ENCODE data around the gene TCF3.
A peak's percentile ranks its signal among the peaks of the same experiment; 100 is the strongest.

TCF3 gene

DNA sequence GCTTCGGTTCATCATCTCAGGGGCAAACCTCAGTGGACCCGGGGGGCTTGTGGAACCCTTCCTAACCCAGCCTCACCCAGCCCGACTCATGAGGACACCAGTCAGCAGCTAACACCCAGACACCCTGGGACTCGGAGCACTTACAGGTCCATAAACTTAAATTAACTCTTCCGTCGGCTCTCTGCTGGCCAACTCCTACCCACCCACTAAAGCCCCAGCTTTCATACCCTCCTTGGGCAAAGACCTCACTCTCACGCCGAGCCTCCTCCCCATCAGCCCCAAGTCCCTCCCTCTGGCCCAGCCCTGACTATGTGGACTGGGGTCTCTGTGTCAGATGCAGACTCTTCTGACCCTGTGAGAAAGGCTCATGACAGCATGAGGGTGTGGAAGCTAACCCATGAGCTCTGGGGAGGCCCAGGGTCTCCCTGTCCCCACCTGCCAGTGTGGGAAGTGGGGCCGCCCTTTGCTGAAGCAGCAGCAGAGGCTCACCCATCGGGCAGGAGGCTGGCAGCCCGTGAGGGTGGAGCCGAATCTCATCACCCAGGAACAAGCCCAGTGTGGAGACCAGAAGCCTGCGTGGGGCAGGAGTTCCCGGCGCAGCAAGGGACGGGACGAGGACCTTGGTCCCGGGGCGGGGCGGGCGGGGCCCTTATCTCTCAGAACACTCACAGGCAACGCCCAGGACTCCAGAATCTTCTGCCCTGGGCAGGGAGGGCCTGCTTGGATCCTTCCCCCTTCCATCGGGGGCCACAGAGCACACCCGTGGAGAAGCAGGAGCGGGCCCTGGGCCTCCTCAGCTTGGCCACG is 19.8 kb downstream of the TCF3 start:
- no peak for DNase-seq (ENCODE audit: extremely low read depth in 1 of 2, low read depth in 1 of 2)

GRCh38 chr19:1631557-1632100 is 20.8 kb downstream of the TCF3 start:
- DNase-seq (ENCODE audit: extremely low read depth in 1 of 2, low read depth in 1 of 2) = no peak

DNA sequence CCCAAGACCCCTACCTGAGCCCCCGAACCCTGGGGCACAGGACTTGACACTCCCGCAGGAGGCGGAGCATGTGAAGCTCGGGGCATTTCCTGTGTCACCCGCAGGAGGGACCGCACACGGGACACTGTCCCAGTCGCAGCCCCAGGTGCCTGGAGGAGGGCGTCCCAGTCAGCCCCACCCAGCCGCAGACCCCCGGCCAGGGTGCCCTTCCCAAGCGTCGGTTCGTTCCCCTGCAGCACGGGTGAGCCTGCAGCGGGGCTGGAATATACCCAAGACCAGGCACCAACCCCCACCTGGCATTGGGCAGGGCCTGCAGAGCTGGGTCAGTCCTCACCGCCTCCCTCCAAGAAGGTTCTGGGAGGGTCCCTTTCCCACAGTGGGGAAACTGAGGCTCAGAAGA is 21.6 kb downstream of the TCF3 start:
- DNase-seq (ENCODE audit: extremely low read depth in 1 of 2, low read depth in 1 of 2) = no peak

- DNase-seq (ENCODE audit: extremely low read depth in 1 of 2, low read depth in 1 of 2) = no peak
These were observed 22.4 kb downstream of the TCF3 start for GRCh38 chr19:1630012-1630411.

DNA sequence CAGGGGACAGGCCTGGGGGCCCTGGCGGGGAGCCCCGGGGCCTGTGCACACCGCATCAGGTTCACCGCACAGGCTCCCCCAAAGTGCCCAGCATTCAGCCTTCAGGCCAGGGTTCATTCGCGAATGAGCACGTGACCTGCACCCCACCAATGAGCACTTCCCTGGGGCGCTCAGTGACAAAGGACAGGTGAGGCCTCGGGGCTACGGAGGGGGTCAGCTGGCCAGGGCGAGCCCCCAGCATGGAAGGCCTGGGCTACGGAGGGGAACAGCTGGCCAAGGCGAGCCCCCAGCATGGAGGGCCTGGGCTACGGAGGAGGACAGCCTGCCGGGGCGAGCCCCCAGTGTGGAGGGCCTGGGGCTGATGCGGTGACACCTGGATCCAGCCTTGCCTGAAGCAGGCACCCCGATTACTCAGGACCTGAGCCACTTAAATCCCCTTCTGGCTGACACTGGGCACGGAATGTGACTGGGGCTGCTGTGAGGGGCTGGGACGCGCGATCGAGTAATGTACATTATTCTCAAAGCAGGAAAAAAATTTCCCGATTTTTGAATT is 23.1 kb downstream of the TCF3 start:
- DNase-seq (ENCODE audit: extremely low read depth in 1 of 2, low read depth in 1 of 2) = no peak

- DNase-seq (ENCODE audit: extremely low read depth in 1 of 2, low read depth in 1 of 2) = no peak
These were observed 25.2 kb downstream of the TCF3 start for GRCh38 chr19:1627194-1627593.

DNA sequence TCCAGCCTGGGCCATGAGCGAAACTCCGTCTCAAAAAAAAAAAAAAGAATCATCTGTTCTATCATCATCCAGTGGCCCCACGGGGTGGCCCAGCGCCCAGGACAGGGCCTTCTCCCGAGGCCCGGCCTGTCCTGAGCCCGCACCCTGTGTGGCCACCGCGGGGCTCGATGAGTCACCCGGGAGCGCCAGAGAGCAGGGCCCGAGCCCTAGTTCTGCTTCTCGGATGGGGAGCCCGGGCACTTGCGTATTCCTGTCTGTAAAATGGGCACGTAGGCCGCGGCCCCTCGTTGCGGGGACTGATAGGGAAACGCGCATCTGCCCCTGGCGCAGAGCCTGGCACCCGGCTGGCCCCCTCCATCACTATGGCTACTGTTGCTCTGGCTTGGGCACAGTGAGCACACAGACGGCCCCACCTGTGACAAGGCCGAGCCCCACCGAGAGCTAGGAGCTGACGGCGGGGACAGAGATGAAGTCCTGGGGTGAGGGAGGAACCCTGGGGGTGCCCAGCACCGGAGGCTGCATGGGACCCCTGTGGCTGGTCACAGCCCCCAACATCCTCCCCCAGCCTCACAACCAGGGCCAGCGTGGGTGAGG is 25.9 kb downstream of the TCF3 start:
- DNase-seq (ENCODE audit: extremely low read depth in 1 of 2, low read depth in 1 of 2) = no peak

DNA sequence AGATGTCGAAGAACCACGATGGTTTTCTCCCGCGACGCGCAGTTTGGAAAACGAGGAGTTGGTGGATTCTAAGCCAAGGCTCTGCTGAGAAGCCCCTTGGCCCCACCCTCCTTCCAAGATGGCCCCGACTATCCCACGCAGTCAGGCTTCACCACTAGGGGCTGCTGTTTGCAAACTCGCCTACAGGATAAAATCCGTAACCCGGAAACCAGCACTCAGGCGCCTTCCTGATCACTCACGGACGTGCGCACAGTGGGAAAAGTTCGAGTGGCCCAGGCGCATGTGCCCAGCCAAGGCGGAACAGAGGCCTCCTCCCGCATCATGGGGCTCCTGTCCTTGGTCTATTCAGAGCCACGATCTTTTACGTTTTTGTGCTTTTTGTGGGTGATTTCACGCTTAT is 28.0 kb downstream of the TCF3 start:
- DNase-seq (ENCODE audit: extremely low read depth in 1 of 2, low read depth in 1 of 2) = peak; percentile 20 to 35

- no peak for DNase-seq (ENCODE audit: extremely low read depth in 1 of 2, low read depth in 1 of 2)
These were observed 29.9 kb downstream of the TCF3 start for GRCh38 chr19:1622541-1622940.

DNA sequence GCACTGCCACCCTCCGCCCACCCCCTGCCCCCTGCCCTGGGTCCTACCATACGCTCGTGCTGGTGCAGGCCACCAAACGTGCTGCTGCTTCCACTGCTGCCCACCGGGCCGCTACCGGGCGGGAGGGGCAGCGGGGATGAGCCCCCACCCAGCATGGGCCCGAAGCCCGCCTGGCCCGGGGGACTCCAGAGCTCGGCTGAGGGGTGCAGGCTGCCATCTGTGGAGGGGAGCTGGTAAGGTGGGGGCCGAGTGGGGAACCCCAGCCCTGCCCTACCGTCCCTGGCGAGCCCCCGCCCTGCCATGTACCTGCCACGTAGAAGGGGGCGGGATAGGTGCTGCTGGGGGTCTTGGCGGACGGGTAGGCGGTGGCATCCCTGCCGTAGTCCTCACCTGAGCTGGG is 30.4 kb downstream of the TCF3 start:
- no peak for DNase-seq (ENCODE audit: extremely low read depth in 1 of 2, low read depth in 1 of 2)

GRCh38 chr19:1621574-1621973 is 30.8 kb downstream of the TCF3 start:
- no peak for DNase-seq (ENCODE audit: extremely low read depth in 1 of 2, low read depth in 1 of 2)

DNA sequence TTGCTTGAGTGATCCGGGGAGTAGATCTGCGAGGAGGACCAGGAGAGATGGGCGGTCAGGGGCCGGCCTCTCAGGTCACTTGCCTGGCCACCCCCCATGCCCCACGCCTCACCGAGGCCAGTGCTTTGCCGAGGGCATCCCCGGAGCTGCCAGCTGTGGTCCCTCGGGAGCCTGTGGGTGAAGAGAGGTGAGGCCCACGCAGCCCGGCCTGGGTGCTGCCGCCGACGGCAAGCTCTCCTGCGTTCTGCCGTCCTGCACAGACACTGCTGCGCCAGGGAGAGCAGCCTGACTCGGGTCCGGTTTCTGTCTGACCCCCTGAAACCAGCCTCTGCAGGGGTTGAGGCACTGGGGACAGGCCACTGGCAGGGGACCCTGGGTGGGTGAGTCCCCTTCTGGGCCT is 31.4 kb downstream of the TCF3 start:
- DNase-seq (ENCODE audit: extremely low read depth in 1 of 2, low read depth in 1 of 2) = no peak

DNA sequence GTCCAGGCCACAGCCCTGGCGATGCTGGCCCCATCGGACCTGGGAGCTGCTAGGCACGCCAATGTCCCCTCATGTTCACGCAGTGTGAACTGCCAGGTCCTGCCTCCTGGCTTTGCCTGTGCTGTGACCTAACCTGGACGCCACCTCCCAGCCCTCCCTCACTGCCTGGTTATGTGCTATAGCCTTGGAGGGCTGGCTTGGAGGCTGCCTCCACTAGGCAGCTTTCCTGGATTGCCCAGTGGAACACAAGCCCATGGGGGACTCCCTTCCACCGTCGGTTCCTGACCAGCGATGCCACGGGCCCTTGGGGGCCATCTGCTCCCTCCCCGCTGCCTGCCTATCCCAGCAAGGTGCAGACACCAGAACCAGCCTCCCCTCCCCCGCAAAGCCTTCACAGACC is 31.9 kb downstream of the TCF3 start:
- DNase-seq (ENCODE audit: extremely low read depth in 1 of 2, low read depth in 1 of 2) = no peak

DNA sequence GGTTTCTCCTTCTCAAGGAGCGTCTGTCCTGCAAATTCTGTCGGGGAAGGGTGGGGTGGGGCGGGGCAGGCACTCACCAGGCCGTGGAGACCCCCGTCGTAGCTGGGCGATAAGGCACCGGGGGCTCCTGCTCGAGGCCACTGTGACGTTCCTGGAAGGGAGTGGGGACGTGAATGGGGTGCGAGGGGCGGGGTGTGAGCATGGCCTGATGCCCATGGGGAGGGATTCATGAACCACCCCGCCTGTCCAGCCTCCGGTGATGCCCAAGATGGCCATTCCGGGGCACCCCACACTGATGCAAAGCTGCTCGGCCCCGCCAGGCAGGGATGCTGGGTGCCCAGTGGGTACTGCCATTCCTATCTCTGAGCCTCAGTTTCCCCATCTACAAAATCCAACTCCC is 32.7 kb downstream of the TCF3 start:
- no peak for DNase-seq (ENCODE audit: extremely low read depth in 1 of 2, low read depth in 1 of 2)

GRCh38 chr19:1619094-1619439 is 33.3 kb downstream of the TCF3 start:
- no peak for DNase-seq (ENCODE audit: extremely low read depth in 1 of 2, low read depth in 1 of 2)

GRCh38 chr19:1618157-1619093 is 34.0 kb downstream of the TCF3 start:
- DNase-seq (ENCODE audit: extremely low read depth in 1 of 2, low read depth in 1 of 2) = no peak

DNA sequence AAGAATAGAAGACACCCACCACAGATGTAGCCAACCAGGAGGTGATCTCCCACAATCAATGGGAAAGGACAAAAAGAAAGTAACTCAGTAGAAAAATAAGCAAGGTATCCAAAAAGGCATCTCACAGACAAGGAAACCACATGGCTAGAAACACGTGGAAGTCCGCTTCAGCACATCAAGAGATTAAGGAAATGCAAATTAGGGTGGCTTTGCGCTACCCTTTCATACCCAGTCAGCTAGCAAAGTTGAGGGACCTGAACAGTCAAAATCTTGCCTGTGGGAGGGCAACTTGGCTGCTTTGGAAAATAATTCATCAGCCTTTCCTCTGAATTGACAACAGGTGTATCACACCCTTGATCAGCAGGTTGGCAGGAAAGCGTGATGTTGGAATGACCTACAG is 35.5 kb downstream of the TCF3 start:
- no peak for DNase-seq (ENCODE audit: extremely low read depth in 1 of 2, low read depth in 1 of 2)

- DNase-seq (ENCODE audit: extremely low read depth in 1 of 2, low read depth in 1 of 2) = no peak
These were observed 36.0 kb downstream of the TCF3 start for GRCh38 chr19:1616396-1616795.

DNA sequence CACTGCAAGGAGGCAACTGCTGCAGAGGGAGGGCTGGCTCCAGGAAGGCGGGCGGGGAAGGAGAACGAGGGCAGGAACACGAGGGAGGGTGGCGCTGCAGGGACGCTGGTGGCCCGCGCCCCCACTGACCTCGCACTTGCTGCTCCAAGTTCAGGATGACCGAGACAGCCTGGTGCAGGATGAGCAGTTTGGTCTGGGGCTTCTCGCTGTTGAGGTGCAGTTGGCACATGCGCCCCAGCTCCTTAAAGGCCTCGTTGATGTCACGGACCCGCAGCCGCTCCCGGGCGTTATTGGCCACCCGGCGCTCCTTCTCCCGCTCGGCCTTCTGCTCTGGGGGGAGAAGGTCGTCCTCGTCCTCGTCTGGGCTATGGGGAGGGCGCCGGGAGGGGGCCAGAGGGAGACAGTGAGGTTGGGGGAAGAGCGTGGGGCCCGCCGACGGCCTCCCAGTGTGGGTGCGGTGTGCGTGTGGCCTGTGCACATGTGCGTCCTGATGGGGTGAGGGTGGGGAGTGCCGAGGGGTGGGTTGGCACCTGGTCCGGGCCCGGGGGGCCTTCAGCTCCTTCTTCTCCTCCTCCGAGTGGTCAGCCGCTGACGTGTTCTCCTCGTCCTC is 37.2 kb downstream of the TCF3 start:
- DNase-seq (ENCODE audit: extremely low read depth in 1 of 2, low read depth in 1 of 2) = no peak

DNA sequence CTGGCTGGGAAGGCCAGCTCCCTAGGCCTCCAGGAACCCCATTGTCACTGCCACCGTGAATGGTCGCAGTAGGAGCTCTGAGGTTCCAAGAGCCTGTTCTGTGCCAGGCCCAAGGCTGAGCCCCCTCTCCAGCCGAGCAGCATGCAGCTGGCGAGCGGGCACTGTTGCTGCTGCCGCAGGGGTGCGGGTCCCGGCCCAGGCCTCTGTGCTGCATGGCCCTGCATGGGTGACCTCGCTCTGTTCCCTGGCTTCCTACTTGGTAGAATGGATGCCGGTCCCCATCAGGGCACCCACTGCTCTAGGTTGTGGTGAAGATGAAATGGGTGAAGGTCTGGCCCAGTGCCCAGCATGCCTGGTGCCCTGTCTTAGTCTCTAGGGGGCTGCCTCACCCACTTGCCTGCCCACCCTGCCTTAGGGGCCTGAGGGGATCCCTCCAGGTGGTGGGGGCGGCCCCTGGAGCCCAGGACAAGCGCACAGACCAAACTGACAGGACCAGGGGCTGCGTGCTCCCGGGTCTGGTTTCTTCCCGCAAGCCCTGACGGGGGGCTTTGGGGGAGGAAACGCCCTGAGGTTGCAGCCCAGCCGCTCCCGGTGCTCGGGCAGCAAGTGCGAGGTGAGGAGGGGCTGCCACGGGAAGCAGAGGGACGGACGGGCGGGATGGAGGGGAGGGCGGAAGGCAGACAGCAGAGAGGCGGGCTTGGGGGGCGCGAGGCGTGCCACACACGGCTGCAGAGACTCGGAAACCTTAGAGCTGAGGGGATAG is 38.4 kb downstream of the TCF3 start:
- no peak for DNase-seq (ENCODE audit: extremely low read depth in 1 of 2, low read depth in 1 of 2)
